Omental fat pad (tissue), 4 donors: Measurements from ENCODE around the gene GDA. TPM values are rescaled to one million over a fixed set of nuclear protein-coding genes. Genes with fewer than 3 reads are reported as not detected.

ENCODE experiments used
- ATAC-seq: fragments of 150-250 bp; one replicate; pipeline ENCODE4 v1.9.1; 2016; ENCODE audit warnings: mild to moderate bottlenecking, moderate library complexity; ENCODE audit not compliant: low FRiP score
- DNase-seq: peaks from one replicate; pipeline ENCODE4 v3.0.0-alpha.2; 2019; ENCODE audit warnings: low spot score
- total RNA-seq, 4 donors: library from RNA; depleted of rRNA; stranded (reverse); fragments of >200 nt; gene quantifications; one replicate each; pipeline ENCODE4 v1.1.0, GENCODE V29; 2016
- TF ChIP-seq, protein P1 (sequence below), 3 donors: fragments of 450-650 bp; IDR thresholded peaks; one replicate each; pipeline ENCODE4 v1.5.1; 2016 to 2017; ENCODE audit warnings: antibody characterized with exemption in 3 of 3, mild to moderate bottlenecking in 3 of 3, moderate library complexity in 2 of 3

GDA gene
- total RNA-seq, 4 donors from 2014 or later = not detected

DNA sequence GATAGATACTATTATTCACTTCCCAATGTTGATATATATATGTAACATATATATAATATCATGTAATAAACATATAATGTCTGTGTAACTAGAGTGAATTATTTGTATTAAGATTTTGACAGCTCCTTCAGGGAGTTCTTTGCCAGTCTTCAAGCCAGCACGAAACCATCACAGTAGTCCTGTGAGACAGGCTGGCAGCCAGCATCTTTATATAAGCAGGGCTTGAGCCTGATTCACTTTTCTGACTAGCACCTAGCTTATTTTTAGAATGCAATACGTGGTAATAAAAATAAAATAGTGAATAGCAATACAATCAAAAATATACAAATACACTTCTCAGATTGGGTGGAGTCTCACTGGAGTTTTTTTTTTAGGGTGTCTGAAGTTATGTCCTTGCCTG lies 20.7 kb upstream of the GDA start:
- ATAC-seq (no peak), DNase-seq (no peak)
- TF ChIP-seq, protein P1, sequence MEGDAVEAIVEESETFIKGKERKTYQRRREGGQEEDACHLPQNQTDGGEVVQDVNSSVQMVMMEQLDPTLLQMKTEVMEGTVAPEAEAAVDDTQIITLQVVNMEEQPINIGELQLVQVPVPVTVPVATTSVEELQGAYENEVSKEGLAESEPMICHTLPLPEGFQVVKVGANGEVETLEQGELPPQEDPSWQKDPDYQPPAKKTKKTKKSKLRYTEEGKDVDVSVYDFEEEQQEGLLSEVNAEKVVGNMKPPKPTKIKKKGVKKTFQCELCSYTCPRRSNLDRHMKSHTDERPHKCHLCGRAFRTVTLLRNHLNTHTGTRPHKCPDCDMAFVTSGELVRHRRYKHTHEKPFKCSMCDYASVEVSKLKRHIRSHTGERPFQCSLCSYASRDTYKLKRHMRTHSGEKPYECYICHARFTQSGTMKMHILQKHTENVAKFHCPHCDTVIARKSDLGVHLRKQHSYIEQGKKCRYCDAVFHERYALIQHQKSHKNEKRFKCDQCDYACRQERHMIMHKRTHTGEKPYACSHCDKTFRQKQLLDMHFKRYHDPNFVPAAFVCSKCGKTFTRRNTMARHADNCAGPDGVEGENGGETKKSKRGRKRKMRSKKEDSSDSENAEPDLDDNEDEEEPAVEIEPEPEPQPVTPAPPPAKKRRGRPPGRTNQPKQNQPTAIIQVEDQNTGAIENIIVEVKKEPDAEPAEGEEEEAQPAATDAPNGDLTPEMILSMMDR (IDR thresholded peaks at IDR 0.05) = no peak

DNA sequence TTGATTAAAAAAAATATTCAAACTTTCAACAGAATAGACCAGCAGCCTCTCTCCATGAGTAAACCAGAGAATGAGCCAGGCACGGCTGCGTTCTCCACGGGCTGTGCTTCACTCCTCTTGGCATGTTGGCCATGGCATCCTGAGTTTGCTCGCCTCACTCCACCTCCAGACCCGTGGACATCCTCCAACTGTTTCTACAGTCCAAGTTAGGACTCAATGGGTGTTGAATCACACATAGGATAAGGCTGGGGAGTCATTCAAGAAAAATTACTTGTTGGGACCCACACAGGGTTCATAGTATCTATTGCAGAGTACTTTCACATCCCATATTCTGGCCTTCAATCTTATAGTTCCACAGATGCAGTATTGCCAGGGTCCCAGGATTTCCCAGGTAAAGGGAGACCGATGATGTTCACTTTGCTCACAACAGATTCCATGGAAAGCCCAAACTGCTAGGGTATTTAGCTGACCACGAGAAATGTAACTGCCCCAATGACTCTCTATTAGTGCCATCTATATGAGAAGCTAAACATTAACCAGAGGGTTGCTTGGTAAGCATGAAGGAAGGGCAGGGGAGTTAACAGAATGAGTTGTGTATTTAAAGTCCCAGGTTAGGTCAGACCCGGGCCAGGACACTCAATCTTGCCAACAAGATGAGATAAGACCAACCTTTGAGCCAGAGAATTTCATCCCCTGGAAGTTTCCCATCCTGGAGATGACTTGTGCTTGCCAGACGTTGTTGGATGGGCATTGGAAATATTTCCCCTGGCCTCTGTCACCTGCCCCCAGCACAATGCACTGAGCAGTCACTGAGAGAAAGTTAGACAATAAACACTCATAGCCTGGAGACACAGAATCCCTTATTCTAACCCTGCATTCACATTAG lies 19.7 kb upstream of the GDA start:
- ATAC-seq (no peak), DNase-seq (no peak)
- TF ChIP-seq, protein P1 (IDR thresholded peaks at IDR 0.05) = no peak

DNA sequence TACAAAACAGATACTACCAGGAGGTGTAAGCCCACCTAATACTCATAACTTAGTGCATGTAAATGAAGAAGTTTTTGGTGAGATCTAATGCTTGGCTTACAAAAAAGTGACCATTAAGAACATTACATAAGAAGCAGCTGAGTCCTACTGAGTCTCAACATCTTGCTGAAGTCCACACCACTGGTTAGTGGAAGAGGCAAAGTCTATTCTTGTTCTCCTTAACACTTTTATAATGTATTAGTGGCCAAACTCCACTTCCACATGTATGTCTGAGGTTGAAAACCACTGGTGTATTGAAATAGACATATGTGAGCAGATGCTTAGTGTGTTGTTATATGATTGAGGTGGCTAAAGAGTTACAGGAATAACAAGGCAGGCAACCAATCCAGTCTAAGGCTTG lies 18.9 kb upstream of the GDA start:
- ATAC-seq (no peak), DNase-seq (no peak)
- TF ChIP-seq, protein P1 (IDR thresholded peaks at IDR 0.05) = no peak

DNA sequence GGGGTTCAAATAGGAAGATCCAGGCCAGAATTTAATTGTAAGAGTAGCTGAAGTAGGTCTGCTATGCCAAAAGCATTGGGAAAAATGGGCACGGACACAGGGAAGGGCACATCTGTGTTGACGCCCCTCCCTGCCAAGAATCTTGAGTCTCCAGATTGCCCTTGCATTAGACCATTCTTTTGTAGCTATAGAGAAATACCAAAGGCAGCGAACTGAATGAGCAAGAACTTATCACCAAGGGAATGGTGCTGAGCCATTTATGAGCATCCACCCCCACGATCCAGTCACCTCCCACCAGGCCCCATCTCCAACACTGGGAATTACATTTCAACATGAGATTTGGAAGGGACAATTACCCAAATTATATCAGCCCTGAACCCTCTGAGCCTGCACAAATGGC lies 18.0 kb upstream of the GDA start:
- ATAC-seq (no peak), DNase-seq (no peak)
- TF ChIP-seq, protein P1 (IDR thresholded peaks at IDR 0.05) = no peak

DNA sequence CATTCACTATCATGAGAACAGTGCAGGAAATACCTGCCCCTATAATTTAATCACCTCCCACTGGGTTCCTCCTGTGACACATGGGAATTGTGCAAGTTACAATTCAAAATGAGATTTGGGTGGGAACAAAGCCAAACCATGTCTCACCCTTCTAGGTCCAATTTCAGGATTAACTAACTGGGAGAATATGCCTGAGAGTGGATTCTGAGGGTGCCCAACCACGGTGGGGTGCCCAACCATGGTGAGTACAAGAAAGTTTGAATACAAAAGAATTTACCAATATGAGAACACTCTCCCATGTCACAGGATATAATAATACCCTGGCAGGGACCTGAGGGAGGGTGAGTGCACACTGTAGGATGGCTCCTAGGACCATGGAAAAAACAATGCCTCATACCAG lies 17.2 kb upstream of the GDA start:
- TF ChIP-seq, protein P1 (IDR thresholded peaks at IDR 0.05) = no peak
- DNase-seq = no peak
- ATAC-seq = no peak

DNA sequence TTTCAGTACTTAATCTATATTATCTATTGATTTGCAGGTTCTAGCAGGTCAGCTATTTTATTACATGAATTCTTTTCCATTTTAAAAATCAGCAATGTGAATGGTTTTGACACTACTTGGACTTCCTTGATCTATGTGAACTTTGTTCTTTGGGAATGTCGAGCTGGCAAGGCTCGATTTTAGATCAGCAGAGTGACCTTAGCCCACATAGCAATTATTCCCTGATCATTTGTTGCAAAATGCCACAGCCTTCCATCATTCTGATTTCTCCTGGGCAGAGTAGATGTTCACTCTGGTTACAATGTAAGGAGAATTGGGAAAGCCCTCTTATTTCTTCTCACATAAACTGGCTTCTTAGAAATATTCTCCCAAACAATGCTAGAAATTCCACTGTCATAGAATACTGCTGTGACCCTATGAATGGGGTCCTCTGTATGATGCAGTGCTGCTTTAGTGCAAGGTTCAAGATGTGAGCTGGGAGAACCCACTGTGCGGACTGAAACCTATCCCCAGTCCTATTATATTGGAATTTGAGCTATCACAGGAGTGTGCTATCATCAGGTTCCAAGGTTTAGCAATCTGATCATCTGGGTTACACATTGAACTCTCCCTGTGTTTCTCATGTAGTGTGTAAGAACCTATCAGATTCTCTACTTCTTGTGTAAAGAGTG lies 15.7 kb upstream of the GDA start:
- ATAC-seq (no peak), DNase-seq (no peak)
- TF ChIP-seq, protein P1 (IDR thresholded peaks at IDR 0.05) = no peak
